B cell (primary cell): ENCODE results near the gene MRRF. TPM values are rescaled to one million over a fixed set of nuclear protein-coding genes. Genes with fewer than 3 reads are reported as not detected.

Experiments
- ATAC-seq: fragments of 200-7000 bp; cut with Tn5 transposase; one replicate; pipeline ENCODE4 v1.10.0; 2021; ENCODE audit warnings: low read depth, mild to moderate bottlenecking, moderate number of reproducible peaks, moderate library complexity
- CTCF ChIA-PET: fragments of 350-600 bp; sonication (Branson Sonifier 250); formaldehyde crosslinking; loops from one replicate; lab custom pipeline; 2021; ENCODE audit warnings: antibody characterized with exemption, inconsistent platforms; lab: Charles Lee
- POLR2A ChIA-PET: fragments of 350-600 bp; sonication (Branson Sonifier 250); formaldehyde crosslinking; loops from one replicate; lab custom pipeline; 2021; ENCODE audit warnings: antibody characterized with exemption; lab: Charles Lee
- DNase-seq: peaks from one replicate; pipeline ENCODE4 v3.0.0; 2013
- H2AFZ ChIP-seq: 2 replicates; pipeline ENCODE4 v1.6.1; 2012; ENCODE audit warnings: mild to moderate bottlenecking, low read depth, low read length; ENCODE audit not compliant: insufficient read depth, poor library complexity, severe bottlenecking
- H3K27ac ChIP-seq, 2 donors: 1 replicate in 1 of 2; 2 replicates in 1 of 2; pipeline ENCODE4 v1.5.1; 2012 to 2013; ENCODE audit warnings: low read length in 2 of 2, mild to moderate bottlenecking in 2 of 2, moderate library complexity in 1 of 2
- H3K27me3 ChIP-seq, 4 experiments: fragments of 200-600 bp in 1 of 4; sonication (generic) in 1 of 4; replicated peaks in 1 of 4; 1 replicate in 2 of 4; 2 replicates in 2 of 4; pipeline versions ENCODE4 v1.6.1 to v1.7.0; 2013 to 2016; ENCODE audit warnings: low read length in 3 of 4, mild to moderate bottlenecking in 2 of 4, mixed read lengths in 1 of 4, moderate library complexity in 1 of 4; ENCODE audit not compliant: insufficient read depth in 4 of 4, control insufficient read depth in 3 of 4; ENCODE audit errors: control extremely low read depth in 1 of 4
- H3K36me3 ChIP-seq, 2 experiments: replicated peaks in 1 of 2; 1 replicate in 1 of 2; 2 replicates in 1 of 2; pipeline versions ENCODE4 v1.6.1 to v1.7.1; 2013; ENCODE audit warnings: low read length in 1 of 2; ENCODE audit not compliant: insufficient read depth in 2 of 2, control insufficient read depth in 1 of 2; ENCODE audit errors: control extremely low read depth in 1 of 2, extremely low read depth in 1 of 2
- H3K4me1 ChIP-seq, 2 donors: fragments of 200-600 bp in 1 of 2; sonication (generic) in 1 of 2; 1 replicate in 1 of 2; 2 replicates in 1 of 2; pipeline versions ENCODE4 v1.5.1 to v1.6.1; 2013 to 2017; ENCODE audit warnings: low read length in 2 of 2; ENCODE audit not compliant: control insufficient read depth in 2 of 2, insufficient read depth in 2 of 2
- H3K4me2 ChIP-seq: replicated peaks from 2 replicates; pipeline ENCODE3; 2012; ENCODE audit warnings: mild to moderate bottlenecking, low read depth, low read length; ENCODE audit not compliant: poor library complexity, severe bottlenecking
- H3K4me3 ChIP-seq, 5 experiments: fragments of 200-600 bp in 1 of 5; sonication (generic) in 1 of 5; 1 replicate in 3 of 5; 2 replicates in 2 of 5; pipeline versions ENCODE4 v1.5.1 to v1.7.0; 2011 to 2016; ENCODE audit warnings: low read length in 4 of 5, mild to moderate bottlenecking in 4 of 5, low read depth in 2 of 5, control low read depth in 1 of 5, moderate library complexity in 1 of 5; ENCODE audit not compliant: insufficient read depth in 1 of 5; ENCODE audit errors: control extremely low read depth in 1 of 5, extremely low read depth in 1 of 5
- H3K79me2 ChIP-seq: fragments of 200-600 bp; sonication (generic); one replicate; pipeline ENCODE4 v1.6.0; 2016; ENCODE audit warnings: low read length; ENCODE audit not compliant: control insufficient read depth, insufficient read depth
- H3K9ac ChIP-seq: fragments of 200-600 bp; sonication (generic); 2 replicates; pipeline ENCODE4 v1.6.1; 2017; ENCODE audit warnings: mild to moderate bottlenecking, low read length, moderate library complexity
- H3K9me3 ChIP-seq, 3 donors: one replicate each; pipeline versions ENCODE4 v1.6.1 to v1.7.1; 2013; ENCODE audit warnings: low read length in 2 of 3; ENCODE audit not compliant: control insufficient read depth in 2 of 3, insufficient read depth in 1 of 3; ENCODE audit errors: control extremely low read depth in 1 of 3
- H4K20me1 ChIP-seq: 2 replicates; pipeline ENCODE4 v1.6.0; 2012; ENCODE audit warnings: mild to moderate bottlenecking, low read length; ENCODE audit not compliant: insufficient read depth, control insufficient read depth, poor library complexity, severe bottlenecking
- H3K27ac Mint-ChIP-seq: one replicate; pipeline ENCODE4 v1.8.0; 2021; ENCODE audit warnings: mixed read lengths
- H3K27me3 Mint-ChIP-seq: one replicate; pipeline ENCODE4 v1.8.0; 2021; ENCODE audit warnings: mixed read lengths
- H3K4me1 Mint-ChIP-seq: one replicate; pipeline ENCODE4 v1.8.0; 2021; ENCODE audit warnings: mixed read lengths
- H3K4me3 Mint-ChIP-seq: one replicate; pipeline ENCODE4 v1.8.0; 2021; ENCODE audit warnings: mixed read lengths
- H3K9me3 Mint-ChIP-seq: one replicate; pipeline ENCODE4 v1.8.0; 2022; ENCODE audit warnings: mixed read lengths; ENCODE audit not compliant: insufficient read depth
- CTCF ChIP-seq: fragments of 200-600 bp; IDR thresholded peaks from one replicate; pipeline ENCODE4 v1.8.0; 2022; ENCODE audit warnings: antibody characterized with exemption, mild to moderate bottlenecking
- EZH2 ChIP-seq: IDR thresholded peaks from 2 replicates; pipeline ENCODE4 v1.6.1; 2012; ENCODE audit warnings: borderline replicate concordance, low read depth, mild to moderate bottlenecking, moderate library complexity, low read length; ENCODE audit not compliant: insufficient read depth, poor library complexity, severe bottlenecking
- WGBS: methylation state at CpG from one replicate; pipeline ENCODE4 v1.1.5; 2013; ENCODE audit warnings: missing lambda C conversion rate; ENCODE audit not compliant: insufficient coverage; 5-methylcytosine and 5-hydroxymethylcytosine counted together
- intact Hi-C: fragments of 100-400 bp; cut with micrococcal nuclease; formaldehyde crosslinking; loops from one replicate; pipeline ENCODE4 v1.10.0; 2022
- polyA plus RNA-seq: library from polyadenylated mRNA; depleted of rRNA; stranded (reverse); fragments of >200 nt; gene quantifications from 2 replicates; pipeline ENCODE4 v1.2.3, GENCODE V29; 2012
- total RNA-seq, 2 donors: library from RNA; stranded (reverse); fragments of 120-200 nt in 1 of 2; gene quantifications; 1 replicate in 1 of 2; 2 replicates in 1 of 2; pipeline versions ENCODE4 v1.2.3 to v1.2.4, GENCODE V29; 2013 to 2022

Gene MRRF
- total and polyA plus RNA-seq, 2 donors (not counting 1 experiment from before 2014, with no cell fraction given), result 38.6 to 44.9 TPM

GRCh38 chr9:122354536-122355199 lies 90.0 kb downstream of the MRRF start:
- Mint-ChIP-seq H3K27ac (no peak overlapping the region), H3K27me3 (peaks cover 13% of the 10 kb centered on the region), H3K4me1 (no peaks in the 10 kb centered on the region), H3K4me3 (no peak overlapping the region), H3K9me3 (peaks cover 13% of the 10 kb centered on the region)
- DNase-seq, result no peak
- no peak overlapping the region for H3K4me2 ChIP-seq
- WGBS, result 79% methylated on average over 8 of the region's 8 CpGs
- peaks cover 0 to 25% (median 0%) of the 10 kb centered on the region in 3 donors for H3K9me3 ChIP-seq
- no peak overlapping the region for H3K4me3 ChIP-seq
- ChIA-PET POLR2A (no interaction called here), CTCF (interaction anchor here (1.3 to 15.5 kb wide), 3 partner anchors 8 to 256 kb away, joined by 3 to 323 read pairs (median 6); no protein-coding TSS in a partner anchor)
- H4K20me1 ChIP-seq, result no peaks in the 10 kb centered on the region
- ATAC-seq, result no peak
- H3K9ac ChIP-seq, result no peak overlapping the region
- TF ChIP-seq EZH2 (no peak), CTCF (no peak)
- peaks cover 0 to 11% (median 0%) of the 10 kb centered on the region in 4 experiments for H3K27me3 ChIP-seq
- H3K79me2 ChIP-seq, result no peaks in the 10 kb centered on the region
- H2AFZ ChIP-seq, result no peak overlapping the region
- intact Hi-C loops, result no loop called here
- H3K36me3 ChIP-seq, result no peaks in the 10 kb centered on the region
- H3K27ac ChIP-seq, result no peak overlapping the region
- no peaks in the 10 kb centered on the region for H3K4me1 ChIP-seq

- POLR2A ChIA-PET, result no interaction called here
- CTCF ChIA-PET, result interaction anchor here (1.3 to 1.5 kb wide), 2 partner anchors 9 to 257 kb away, joined by 3 to 6 read pairs; no protein-coding TSS in a partner anchor
- peaks cover 0 to 25% (median 0%) of the 10 kb centered on the region in 3 donors for H3K9me3 ChIP-seq
- no peak overlapping the region for H3K4me3 ChIP-seq
- no peak overlapping the region for H3K27ac Mint-ChIP-seq
- DNase-seq (no peak), ATAC-seq (no peak)
- no peak overlapping the region for H3K9ac ChIP-seq
- H3K79me2 ChIP-seq, result no peaks in the 10 kb centered on the region
- H3K27me3 ChIP-seq, result peaks cover 0 to 4% (median 0%) of the 10 kb centered on the region in 4 experiments
- H3K36me3 ChIP-seq, result no peaks in the 10 kb centered on the region
- 80% methylated on average over 2 of the region's 4 CpGs for WGBS
- peaks cover 13% of the 10 kb centered on the region for H3K9me3 Mint-ChIP-seq
- H3K27ac ChIP-seq, result no peak overlapping the region
- no peak overlapping the region for H3K4me3 Mint-ChIP-seq
- H4K20me1 ChIP-seq, result no peaks in the 10 kb centered on the region
- H3K4me1 Mint-ChIP-seq, result no peaks in the 10 kb centered on the region
- no peak overlapping the region for H3K4me2 ChIP-seq
- H3K27me3 Mint-ChIP-seq, result peaks cover 7% of the 10 kb centered on the region
- TF ChIP-seq CTCF (no peak), EZH2 (no peak)
- no peak overlapping the region for H2AFZ ChIP-seq
- intact Hi-C loops, result no loop called here
- no peaks in the 10 kb centered on the region for H3K4me1 ChIP-seq
Measured at GRCh38 chr9:122355336-122355875, 90.7 kb downstream of the MRRF start.
